GM21717 (cell line): ENCODE measurements around the gene SIK3.

ENCODE experiments used
- ATAC-seq: cut with Tn5 transposase; IDR thresholded peaks from one replicate; pipeline ENCODE4 v1.9.1; 2021; ENCODE audit warnings: mild to moderate bottlenecking, moderate library complexity; ENCODE audit not compliant: unreplicated experiment

SIK3 gene

DNA sequence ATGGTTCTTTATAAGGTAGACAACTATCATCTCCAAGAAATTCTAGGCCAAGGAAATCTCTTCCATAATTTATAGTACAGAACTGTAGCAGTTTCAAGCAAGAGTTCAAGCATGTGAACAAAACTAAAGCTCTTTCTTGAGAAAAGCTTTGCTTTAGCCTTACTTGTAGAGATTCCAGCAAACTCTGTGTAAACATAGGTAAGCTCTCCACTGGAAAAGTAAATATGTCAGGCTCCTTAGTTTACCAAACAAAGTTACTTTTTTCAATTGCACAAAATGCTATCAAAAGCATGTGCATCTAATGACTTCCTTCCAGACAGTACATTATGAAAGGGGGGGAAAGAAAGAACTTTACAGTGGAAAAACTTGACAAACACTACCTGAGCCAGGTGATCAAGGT, 125.0 kb downstream of the SIK3 start:
- no peak for ATAC-seq

DNA sequence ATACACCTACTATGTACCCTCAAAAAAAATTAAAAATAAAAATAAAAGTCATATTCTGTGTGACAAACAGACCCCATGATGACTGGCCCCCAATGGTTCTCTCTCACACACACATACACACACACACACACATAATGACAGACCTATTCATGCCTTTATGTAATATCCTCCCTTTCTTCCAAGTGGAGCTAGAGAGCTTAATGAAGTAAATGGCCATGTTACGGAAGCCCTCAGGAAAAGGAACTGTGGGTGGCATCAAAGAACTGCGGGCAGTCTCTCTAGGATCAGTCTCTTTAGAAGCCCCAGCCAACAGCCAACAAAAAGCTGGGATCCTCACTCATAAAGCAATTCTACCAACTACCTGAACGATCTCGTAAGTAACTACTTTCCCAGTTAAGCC, 125.5 kb downstream of the SIK3 start:
- ATAC-seq, result no peak

DNA sequence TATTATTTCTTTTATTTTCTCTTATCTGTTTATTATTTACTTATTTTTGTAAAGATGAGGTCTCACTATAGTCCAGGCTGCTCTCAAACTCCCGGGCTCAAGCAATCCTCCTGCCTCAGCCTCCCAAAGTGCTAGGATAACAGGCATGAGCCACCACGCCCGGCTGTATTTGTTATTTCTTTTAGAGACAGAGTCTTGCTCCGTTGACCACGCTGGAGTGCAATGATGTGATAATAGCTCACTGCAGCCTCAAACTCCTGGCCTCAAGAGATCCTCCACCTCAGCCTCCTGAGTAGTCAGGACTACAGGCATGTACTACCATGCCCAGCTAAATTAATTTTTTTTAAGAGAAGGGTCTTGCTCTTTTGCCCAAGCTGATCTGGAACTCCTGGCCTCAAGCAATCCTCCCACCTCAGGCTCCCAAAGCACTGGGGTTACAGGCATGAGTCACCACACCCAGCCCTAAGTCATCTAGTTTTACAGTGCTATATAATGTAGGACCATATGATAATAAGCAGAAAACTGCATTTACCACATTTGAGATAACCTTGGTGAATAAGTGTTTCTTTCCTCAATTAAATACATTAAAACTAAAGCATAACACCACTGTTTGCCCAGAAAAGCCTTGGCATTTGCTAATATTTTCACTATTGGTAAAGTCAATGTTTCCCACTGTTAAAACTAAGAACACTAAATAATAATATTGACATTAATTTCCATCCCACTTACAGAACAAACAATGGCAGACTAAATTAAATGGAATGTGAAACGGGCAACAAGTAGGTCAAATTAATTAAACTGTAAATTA, 127.5 kb downstream of the SIK3 start:
- no peak for ATAC-seq

DNA sequence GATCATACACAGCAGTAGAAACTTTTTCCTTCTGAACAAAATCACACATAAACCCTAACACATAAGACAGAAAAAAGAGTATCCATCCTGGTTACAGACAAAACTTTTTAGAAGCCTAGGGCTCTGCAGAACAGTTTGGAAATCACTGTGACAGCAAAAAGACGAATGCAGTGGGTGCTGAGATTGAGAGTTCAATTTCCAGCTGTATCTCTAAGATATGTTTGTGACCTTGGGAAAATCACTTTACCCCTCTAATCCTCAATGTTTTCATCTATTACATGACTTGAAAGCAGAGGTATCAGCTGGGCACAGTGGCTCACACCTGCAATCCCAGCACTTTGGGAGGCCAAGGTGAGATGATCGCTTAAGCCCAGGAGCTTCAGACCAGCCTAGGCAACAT, 128.5 kb downstream of the SIK3 start:
- ATAC-seq, result no peak

DNA sequence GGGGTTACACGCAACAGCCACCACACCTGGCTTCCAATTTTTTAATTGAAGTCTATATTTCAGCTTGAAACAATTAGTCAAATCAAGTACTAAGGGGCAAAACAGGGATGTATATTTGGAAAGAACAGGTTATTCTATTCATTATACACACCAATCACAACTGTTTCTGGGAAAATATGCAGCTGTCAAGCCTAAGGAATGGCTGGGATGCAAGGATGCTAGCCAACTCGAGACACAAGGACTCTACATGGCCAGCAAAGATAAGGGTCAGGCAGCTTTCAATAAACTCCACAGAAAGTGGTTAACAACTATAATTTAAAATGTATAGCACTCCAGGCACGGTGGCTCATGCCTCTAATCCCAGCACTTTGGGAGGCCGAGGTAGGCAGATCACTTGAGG, 134.0 kb downstream of the SIK3 start:
- no peak for ATAC-seq

DNA sequence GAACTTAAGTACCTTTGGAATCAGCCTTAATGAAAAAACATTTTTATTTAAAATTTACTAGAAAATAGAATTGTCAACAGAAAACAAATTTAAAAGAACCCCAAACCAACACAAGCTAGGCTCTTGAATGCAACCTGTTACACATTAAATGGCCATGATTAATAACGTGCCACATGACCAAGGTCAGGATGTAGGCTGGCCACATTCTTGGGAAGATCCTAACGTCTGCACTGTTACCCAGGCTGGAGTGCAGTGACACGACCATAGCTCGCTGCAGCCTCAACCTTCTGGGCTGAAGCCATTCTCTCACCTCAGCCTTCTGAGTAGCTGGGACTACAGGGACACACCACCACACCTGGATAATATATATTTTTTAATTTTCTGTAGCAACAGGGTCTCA, 134.4 kb downstream of the SIK3 start:
- ATAC-seq, result no peak

DNA sequence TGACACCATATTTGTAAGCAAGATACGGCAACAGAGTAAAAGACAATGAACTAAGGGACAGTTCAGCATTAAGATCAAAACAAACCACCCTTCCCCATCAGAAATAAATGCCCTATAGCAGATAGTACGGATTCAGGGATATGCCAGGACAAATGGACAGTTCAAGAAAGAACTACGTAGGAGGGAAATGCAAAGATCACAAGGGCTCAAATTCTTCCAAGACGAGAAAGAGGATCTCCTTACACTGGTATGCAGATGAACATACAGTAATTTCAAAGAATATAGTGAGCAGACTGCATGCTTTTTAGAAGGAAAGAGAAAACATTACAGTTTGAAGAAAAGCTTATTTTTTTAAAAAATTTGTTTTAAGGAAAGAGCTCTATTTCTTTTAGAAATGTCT, 136.1 kb downstream of the SIK3 start:
- no peak for ATAC-seq

DNA sequence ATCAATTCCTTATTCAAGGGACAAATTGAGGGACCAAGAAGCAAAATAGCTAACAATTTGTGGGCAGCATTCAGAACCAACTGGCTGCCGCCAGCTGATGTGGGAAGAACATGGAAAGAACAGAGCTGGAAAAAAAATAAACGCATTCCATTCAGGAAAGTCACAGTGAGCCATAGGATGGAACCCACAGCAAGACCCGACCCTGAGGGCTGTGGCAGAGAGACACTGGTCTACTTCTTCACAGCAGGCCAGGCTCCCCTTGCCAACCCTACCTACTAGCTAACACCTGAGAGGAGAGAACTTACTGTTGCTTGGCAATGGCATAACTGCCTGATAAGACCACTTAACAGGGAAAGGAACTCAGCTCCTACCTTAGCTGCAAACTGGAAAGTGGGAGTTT, 137.3 kb downstream of the SIK3 start:
- ATAC-seq, result no peak

DNA sequence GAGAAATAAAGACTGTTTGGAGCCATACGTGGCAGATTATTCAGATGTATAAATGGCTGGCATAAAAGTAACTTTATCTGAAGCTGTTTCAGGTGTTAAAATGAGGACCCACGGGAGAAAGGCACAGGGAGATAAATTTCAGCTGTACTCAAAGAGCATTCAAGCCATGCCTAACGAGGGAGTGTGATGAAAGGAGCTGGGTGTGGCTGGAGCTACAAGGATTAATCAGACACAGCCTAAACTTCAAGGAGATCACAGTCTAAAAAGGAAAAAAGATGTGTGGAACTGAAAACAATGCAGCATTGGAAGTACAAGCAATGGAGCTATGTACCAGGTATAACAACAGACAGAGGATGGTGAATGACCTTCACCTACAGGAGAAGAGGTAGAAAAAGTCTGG, 140.0 kb downstream of the SIK3 start:
- no peak for ATAC-seq

DNA sequence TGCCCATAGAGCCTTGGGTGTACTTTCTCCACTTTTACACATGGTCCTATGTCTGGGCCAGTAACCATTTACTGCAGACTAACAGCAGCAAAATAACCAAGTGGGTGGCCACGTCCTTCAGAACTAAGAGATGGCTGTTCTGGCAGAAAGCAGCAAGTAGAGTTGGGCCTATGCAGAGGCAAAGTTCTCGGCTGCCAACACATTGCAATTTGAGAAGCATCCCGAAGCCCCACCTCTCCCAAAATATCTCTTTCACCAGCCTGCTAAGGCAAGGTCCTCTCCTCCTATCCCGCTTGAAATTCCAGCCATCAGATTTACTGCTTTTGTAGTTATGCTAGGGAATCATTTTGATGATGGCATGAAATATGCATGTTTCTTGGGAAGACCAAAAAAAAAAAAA, 142.3 kb downstream of the SIK3 start:
- no peak for ATAC-seq

DNA sequence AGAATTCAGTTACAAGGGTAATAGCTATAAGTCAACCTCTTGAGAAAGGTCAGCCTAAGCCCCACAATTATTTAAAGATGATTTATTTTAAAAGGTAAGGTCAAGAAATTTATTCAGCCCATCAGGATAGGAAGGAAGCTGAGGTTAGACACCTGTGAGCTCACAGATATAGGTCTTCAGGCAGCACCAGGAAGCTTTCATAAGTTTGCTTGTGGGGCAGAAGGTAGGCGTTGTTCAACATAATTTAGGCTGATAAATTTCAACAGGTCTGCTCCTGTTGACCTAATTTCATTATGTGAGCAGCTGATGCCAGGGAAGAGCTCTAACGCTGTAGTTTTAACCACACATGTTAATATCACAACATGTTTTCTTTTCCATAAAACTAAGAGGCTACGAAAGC, 142.7 kb downstream of the SIK3 start:
- ATAC-seq, result no peak

DNA sequence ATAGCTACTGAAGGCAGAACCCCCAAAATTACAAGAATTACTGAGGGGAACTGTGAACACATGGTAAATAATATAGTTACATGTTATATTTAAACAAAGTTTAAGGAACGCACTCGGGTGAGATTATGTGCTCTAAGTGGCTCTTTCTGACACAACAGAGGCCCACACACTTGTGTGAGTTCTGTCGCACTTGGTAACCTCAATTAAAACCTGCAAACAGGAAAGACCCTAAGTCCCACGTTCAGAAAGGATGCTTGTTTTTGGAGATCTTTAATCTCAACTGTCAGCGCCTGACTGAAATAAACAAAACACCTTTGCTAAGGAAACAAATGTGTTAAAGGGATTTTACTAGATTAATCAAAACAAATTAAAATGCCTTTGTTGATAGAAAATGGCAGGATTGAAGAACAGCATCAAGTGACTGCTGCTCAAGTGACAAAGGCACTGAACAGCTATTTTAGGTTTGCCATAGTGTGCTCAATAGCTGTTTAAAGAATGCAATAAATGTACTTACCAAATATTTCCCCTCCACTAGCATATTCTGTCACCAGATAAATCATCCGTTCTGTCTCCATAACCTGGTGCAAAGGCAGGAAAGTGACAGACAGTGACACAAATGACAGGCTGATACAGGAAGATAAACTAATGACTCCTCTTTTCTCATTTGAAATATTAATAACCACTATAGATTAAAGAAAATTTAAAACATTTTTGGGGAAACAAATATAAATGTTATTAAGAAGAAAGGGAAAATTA, 144.5 kb downstream of the SIK3 start:
- ATAC-seq, result no peak

DNA sequence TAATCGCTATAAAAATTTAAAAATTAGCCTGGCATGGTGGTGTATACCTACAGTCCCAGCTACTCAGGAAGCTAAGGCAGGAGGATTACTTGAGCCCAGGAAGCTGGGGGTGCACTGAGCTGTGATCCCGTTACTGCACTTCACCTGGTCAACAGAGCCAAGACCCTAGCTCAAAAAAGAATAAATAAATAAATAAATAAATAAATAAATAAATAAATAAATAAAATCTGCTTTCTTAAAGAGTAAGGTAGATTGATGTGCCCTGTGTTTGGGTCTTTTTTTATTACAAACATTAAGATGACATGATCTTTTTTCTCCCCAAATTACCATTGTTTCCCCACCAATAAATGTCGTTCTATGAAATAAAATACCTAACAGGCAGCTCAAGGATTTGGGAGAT, 146.5 kb downstream of the SIK3 start:
- ATAC-seq, result no peak

DNA sequence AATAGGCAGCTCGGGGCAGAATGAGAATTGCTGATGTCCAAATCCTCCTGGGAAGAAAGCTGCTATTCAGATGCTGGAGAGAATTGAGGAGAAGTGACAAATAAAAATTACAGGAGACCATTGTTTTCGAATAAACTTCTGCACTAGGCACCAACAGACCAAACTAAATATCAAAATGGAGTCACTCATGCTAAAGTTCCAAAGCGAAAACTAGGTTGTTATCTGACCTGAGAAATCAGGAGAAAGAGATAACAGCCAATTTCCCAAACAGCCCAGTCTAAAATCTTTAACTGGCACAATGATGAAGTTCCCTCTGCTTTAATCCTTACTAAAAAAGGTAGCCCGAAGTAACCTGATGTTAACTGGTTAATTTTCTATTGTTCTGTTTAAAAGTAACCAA, 148.0 kb downstream of the SIK3 start:
- ATAC-seq, result no peak

DNA sequence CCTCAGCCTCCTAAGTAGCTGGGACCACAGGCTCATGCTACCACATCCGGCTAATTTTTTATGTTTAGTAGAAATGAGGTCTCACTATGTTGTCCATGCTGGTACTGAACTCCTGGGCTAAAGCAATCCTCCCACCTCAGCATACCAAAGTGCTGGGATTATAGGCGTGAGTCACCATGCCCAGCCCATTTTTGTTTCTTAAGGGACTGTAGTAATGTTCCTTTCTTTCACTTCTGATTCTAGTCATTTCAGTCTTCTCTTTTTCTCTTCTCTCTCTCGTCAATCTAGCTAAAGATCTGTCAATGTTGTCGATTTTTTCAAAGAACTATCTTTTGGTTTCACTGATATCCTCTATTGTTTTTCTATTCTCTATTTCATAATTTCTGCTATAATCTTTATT, 149.8 kb downstream of the SIK3 start:
- ATAC-seq, result no peak

DNA sequence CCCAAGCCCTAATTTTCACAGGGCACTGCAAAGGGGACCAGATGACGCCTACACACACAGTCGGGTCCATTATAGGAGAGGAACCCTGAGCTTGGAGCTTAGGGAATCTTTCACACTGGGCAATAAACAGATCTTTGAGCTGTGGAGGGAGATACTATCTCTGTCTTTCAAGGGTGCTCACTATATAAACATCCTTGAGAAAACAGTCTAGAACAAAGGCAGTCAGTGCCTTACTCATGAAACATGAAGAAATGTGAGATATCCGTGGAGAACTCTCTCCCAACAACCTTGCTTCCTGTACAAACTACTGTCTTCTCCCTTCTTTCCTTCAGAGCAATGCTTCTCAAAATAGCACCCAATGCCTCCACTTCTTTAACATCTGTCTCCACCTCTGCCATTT, 151.8 kb downstream of the SIK3 start:
- ATAC-seq, result no peak

DNA sequence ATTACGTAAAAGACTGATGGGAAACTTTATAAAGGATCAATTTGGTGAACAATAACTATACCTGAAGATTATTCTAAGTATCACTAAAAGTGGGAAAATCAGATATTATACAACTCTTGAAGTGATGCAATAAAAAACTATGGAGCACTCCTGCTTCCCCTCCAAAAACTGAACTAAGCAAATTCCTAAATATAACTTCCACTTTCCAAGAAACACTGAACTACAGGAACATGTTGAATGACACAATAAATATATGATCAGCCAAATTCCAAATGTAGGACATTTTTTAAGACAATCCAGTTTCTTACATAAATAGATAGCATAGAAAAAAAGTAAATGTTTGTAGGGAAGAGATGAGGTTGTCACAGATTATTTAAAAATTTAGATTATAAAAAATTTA, 158.7 kb downstream of the SIK3 start:
- ATAC-seq, result no peak

DNA sequence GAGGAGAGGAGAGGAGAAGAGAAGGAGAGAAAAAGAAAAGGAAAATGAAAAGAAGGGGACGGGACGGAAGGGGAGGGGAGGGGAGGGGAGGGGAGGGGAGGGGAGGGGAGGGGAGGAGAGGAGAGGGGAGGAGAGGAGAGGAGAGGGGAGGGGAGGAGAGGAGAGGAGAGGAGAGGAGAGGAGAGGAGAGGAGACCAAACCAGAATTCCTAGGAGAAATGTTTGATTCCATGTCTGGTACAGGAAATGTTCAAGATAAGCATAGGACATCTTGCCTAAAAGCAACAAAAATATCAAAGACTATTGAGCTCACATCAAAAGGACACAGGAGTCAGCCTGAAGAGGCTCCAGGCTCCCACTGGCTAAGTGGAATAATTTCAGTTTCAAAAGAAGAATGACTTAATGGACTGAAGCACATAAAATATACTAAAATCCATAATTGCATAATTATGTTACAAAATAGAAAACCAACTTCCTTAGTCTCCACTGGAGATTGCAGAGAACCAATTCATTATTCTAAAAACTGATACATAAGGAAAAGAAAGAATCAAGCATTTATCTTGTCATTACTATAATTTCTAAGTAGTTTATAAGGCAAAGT, 159.7 kb downstream of the SIK3 start:
- no peak for ATAC-seq

DNA sequence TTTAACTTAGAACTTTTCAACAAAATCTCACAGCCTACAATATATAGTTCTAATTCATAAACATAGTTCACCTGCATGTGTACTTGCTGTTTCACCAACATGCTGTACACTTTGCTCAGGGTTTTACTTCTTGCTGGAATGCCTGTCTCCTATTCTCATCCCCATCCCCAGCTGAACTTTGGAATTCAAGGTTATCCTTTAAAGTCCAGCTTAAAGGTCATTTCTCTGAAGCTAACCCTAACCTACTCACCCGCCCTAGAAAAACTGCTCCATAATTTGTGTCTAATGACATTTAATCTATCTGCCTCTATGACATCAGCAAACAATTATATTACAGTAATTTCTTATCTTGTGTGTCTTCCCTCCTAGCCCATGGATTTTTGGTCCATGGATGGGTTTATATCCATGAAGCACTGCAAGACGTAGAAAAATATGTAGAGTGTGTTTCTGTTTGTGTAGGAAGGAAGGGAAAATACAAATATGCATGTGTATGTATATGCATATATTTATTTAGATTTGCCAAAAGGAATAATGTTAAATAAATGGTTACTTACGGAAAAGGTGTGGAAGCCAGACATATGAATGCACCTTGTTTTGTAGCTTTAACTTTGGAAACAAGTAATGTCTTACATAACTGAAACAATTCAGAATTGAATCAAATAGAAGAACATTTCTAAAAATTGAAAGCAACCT, 161.3 kb downstream of the SIK3 start:
- no peak for ATAC-seq

DNA sequence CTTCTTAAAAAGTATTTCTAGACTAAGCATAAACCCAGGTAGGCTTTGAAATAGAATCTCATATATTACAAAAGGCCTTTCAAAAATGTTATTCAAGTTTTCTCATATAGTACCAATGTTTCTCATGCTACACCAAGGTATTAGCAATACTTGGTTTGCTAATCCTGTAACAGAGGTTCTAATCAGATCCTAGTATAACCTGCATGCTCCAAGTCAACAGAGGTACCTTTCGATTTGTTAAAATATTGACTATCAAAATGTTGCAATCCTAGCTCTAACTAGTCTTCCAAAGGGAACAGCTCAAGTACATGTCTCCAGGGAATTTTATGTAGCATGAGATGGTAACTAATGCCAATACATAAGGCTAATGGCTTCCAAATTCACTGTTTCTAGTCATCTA, 162.7 kb downstream of the SIK3 start:
- no peak for ATAC-seq

DNA sequence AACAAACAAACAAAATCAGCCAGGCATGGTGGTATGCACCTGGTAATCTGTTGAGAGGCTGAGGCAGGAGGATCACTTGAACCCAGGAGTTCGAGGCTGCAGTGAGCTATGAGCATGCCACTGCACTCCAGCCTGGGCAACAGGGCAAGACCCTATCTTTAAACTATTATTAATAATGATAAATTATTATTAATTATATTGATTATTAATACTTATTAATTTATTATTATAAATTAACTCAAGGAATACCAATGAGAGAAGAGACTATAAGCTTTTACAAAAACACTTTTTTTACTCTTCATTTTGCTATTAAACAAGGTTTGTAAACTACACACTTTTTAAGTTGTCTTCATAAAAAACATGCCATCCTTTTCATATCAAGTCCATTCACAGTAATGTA, 163.1 kb downstream of the SIK3 start:
- ATAC-seq, result no peak

DNA sequence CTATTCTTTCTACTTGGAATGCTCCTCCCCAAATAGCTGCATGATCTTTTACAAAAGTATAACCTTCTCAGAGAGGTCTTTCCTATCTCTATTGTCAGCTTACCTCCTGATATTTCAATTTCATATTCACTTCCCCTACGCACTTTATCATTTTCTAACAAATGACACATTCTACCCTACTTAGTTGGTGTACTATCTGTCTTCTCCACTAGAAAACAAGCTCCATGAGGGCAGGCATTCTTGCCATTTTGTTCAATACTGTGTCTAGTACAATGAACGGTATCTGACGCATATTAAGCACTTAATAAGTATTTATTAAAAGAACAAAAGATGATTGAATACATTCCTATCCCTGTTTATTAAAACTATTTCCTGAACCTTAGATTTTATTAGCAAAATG, 164.3 kb downstream of the SIK3 start:
- ATAC-seq, result no peak
